T-helper 2 cell treated with Interferon-gamma antibody and Interleukin-4, amounts not matched to agents 100 ng/mL and 5 ng/mL, for 36 hours (primary cell): ENCODE measurements around the gene LIMS2. TPM values are rescaled to one million over a fixed set of nuclear protein-coding genes. Genes with fewer than 3 reads are reported as not detected.

ENCODE experiments used
- intact Hi-C: fragments of 100-400 bp; cut with micrococcal nuclease; formaldehyde crosslinking; loops from one replicate; pipeline ENCODE4 v1.15.1; 2023
- total RNA-seq: library from RNA; stranded (reverse); gene quantifications from 2 replicates; pipeline ENCODE4 v1.2.3, GENCODE V29; 2022

Gene LIMS2
- total RNA-seq, 1 donor from 2014 or later = 24.2 TPM

GRCh38 chr2:127609031-127609751 is 66.1 kb downstream of the LIMS2 start:
- intact Hi-C loops = no loop called here

GRCh38 chr2:127608061-127609030 is 67.0 kb downstream of the LIMS2 start:
- intact Hi-C loops = no loop called here

- intact Hi-C loops = no loop called here
Measured at GRCh38 chr2:127607399-127607908, 67.9 kb downstream of the LIMS2 start.

- intact Hi-C loops = no loop called here
Measured at GRCh38 chr2:127606625-127607398, 68.5 kb downstream of the LIMS2 start.

- intact Hi-C loops = no loop called here
Measured at GRCh38 chr2:127605691-127606263, 69.6 kb downstream of the LIMS2 start.

- intact Hi-C loops = no loop called here
Measured at GRCh38 chr2:127604986-127605385, 70.3 kb downstream of the LIMS2 start.

- intact Hi-C loops = no loop called here
Measured at GRCh38 chr2:127599211-127599610, 76.1 kb downstream of the LIMS2 start.

- intact Hi-C loops = no loop called here
Measured at GRCh38 chr2:127598711-127599110, 76.6 kb downstream of the LIMS2 start.

- intact Hi-C loops = no loop called here
Measured at GRCh38 chr2:127597984-127598380, 77.3 kb downstream of the LIMS2 start.

GRCh38 chr2:127597046-127597983 is 78.0 kb downstream of the LIMS2 start:
- intact Hi-C loops = no loop called here

- intact Hi-C loops = no loop called here
Measured at GRCh38 chr2:127596311-127597045, 78.9 kb downstream of the LIMS2 start.

- intact Hi-C loops = no loop called here
Measured at GRCh38 chr2:127594116-127594591, 81.2 kb downstream of the LIMS2 start.

- intact Hi-C loops = no loop called here
Measured at GRCh38 chr2:127593228-127594115, 81.9 kb downstream of the LIMS2 start.

GRCh38 chr2:127592761-127593227 is 82.5 kb downstream of the LIMS2 start:
- intact Hi-C loops = no loop called here

GRCh38 chr2:127591221-127591923 is 84.0 kb downstream of the LIMS2 start:
- intact Hi-C loops = loop anchor here (1.0 kb wide), 1 partner anchor 58 kb away; no protein-coding TSS in a partner anchor

- intact Hi-C loops = loop anchor here (1.0 kb wide), 1 partner anchor 59 kb away; no protein-coding TSS in a partner anchor
Measured at GRCh38 chr2:127590386-127591190, 84.7 kb downstream of the LIMS2 start.
